PC-9 (cell line): ENCODE measurements around the gene HSF2.

Experiments used
- EZH2 ChIP-seq: fragments of 200-600 bp; sonication (generic); IDR thresholded peaks from 2 replicates; pipeline ENCODE4 v1.8.0; 2017; ENCODE audit warnings: antibody characterized with exemption, low read depth
- TF ChIP-seq, protein P1 (sequence below): fragments of 200-600 bp; sonication (generic); conservative IDR thresholded peaks from 2 replicates; pipeline ENCODE4 v1.6.1; 2017; ENCODE audit warnings: mixed run types, antibody characterized with exemption, mild to moderate bottlenecking, moderate library complexity

GRCh38 chr6:122389704-122390372, 9.6 kb upstream of the HSF2 start:
- TF ChIP-seq, protein P1, sequence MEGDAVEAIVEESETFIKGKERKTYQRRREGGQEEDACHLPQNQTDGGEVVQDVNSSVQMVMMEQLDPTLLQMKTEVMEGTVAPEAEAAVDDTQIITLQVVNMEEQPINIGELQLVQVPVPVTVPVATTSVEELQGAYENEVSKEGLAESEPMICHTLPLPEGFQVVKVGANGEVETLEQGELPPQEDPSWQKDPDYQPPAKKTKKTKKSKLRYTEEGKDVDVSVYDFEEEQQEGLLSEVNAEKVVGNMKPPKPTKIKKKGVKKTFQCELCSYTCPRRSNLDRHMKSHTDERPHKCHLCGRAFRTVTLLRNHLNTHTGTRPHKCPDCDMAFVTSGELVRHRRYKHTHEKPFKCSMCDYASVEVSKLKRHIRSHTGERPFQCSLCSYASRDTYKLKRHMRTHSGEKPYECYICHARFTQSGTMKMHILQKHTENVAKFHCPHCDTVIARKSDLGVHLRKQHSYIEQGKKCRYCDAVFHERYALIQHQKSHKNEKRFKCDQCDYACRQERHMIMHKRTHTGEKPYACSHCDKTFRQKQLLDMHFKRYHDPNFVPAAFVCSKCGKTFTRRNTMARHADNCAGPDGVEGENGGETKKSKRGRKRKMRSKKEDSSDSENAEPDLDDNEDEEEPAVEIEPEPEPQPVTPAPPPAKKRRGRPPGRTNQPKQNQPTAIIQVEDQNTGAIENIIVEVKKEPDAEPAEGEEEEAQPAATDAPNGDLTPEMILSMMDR = no peak
- TF ChIP-seq EZH2 = no peak
